Measurements from ENCODE around the gene MRPL37. TPM values are rescaled to one million over a fixed set of nuclear protein-coding genes. Genes with fewer than 3 reads are reported as not detected.
A peak's percentile ranks its signal among the peaks of the same experiment; 100 is the strongest.

The MRPL37 gene
- total and polyA plus RNA-seq, 12 donors, result 33.0 to 97.4 (median 88.7) TPM

DNA sequence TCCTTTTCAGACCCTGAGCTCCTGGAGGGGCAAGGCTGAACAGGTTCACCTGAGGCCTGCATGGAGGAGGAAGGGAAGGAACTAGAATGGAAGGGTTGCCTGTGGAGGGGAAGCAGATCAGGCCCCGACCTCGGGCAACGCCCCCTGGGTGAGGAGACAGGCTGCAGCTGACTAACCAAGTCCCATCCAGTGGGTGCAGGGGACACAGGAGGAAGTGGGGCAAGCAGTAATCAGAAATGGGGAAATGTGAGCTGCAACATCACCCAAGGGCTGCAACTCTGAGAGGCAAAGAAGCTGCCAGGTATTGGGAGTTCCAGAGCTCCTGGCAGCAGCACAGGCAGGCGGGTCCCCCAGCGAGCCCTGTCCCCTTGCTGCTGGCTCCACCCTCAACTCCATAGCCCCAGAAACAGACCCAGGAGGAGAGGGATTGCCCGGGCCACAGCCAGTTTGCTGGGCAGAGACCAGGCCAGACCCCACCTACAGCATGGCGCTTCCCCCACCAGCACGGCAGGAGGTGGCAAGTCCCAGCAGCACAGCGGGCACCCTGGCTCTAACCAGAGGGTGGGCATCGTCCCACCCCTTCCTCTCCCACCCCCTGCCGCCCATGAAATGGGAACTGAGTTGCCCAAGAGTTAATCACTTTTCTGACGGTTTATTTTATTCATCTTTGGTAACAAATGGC lies 38.5 kb downstream of the MRPL37 start:
- peaks cover 0 to 4% (median 0%) of the 10 kb centered on the region in 9 donors for H3K4me1 ChIP-seq
- DNase-seq, result no peak
- no peaks in the 10 kb centered on the region for H3K9me3 ChIP-seq
- H3K27me3 ChIP-seq, result no peaks in the 10 kb centered on the region
- no peak overlapping the region for H3K4me3 ChIP-seq
- peak in 1 of 8 donors; percentile 21 for ATAC-seq
- H3K27ac ChIP-seq, result no peak overlapping the region
- TF ChIP-seq, protein P1, sequence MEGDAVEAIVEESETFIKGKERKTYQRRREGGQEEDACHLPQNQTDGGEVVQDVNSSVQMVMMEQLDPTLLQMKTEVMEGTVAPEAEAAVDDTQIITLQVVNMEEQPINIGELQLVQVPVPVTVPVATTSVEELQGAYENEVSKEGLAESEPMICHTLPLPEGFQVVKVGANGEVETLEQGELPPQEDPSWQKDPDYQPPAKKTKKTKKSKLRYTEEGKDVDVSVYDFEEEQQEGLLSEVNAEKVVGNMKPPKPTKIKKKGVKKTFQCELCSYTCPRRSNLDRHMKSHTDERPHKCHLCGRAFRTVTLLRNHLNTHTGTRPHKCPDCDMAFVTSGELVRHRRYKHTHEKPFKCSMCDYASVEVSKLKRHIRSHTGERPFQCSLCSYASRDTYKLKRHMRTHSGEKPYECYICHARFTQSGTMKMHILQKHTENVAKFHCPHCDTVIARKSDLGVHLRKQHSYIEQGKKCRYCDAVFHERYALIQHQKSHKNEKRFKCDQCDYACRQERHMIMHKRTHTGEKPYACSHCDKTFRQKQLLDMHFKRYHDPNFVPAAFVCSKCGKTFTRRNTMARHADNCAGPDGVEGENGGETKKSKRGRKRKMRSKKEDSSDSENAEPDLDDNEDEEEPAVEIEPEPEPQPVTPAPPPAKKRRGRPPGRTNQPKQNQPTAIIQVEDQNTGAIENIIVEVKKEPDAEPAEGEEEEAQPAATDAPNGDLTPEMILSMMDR (IDR thresholded peaks at IDR 0.05), result no peak
- WGBS, 2 donors, result 87 to 90% methylated on average over 12 of the region's 12 CpGs
- intact Hi-C loops (cut with DNase I), result no loop called here
- peaks cover 0 to 77% (median 16%) of the 10 kb centered on the region in 9 donors for H3K36me3 ChIP-seq

DNA sequence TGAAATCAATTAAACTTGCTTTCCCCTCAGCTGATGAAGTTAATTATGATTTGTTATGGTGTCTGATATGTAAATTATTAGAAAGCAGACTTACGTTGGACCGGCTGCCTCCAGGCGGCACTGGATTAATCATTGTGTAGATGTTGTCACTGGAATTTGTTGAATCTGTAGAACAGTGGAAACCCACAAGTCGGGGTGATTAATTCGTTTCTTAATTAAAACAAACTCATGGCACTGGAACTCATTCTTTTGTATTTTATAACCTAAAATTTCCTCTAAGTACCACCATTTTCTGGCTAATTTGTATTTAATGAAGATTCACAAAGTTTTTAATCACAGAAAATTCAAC lies 39.0 kb downstream of the MRPL37 start:
- whole genome bisulfite sequencing, 2 donors, result 91 to 97% methylated on average over 5 of the region's 5 CpGs
- DNase-seq (no peak), ATAC-seq (no peak)
- Histone ChIP-seq H3K27ac (no peak overlapping the region), H3K27me3 (no peaks in the 10 kb centered on the region), H3K36me3 (peaks cover 0 to 79% (median 16%) of the 10 kb centered on the region in 9 donors), H3K9me3 (no peaks in the 10 kb centered on the region), H3K4me1 (peaks cover 0 to 4% (median 0%) of the 10 kb centered on the region in 9 donors), H3K4me3 (no peak overlapping the region)
- TF ChIP-seq, protein P1 (IDR thresholded peaks at IDR 0.05), result no peak
- intact Hi-C loops (cut with DNase I), result no loop called here

DNA sequence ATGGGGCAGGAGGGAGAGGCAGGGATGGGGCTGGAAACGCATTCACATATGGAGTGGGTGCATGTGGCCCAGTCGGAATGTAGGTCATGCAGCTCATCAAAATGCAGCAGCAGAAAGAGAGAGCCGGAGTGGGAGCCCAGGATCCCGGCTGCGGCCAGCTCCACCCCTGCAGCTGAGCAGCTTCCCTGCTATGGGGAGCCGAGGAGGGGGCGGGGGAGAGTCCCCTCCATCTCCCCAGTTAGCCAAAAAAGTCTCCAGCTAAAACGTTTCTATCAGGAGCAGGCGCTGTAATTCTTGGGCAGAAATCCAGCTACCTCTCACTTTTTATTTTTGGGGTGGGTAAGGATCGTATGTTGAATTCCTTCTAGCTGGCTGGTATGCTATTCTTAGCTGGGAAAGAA lies 39.7 kb downstream of the MRPL37 start:
- ATAC-seq (peak in 3 of 8 donors; percentile 50 to 67 (median 56)), DNase-seq (no peak)
- no peaks in the 10 kb centered on the region for H3K27me3 ChIP-seq
- TF ChIP-seq, protein P1 (IDR thresholded peaks at IDR 0.05), result no peak
- peak overlapping the region in 1 of 10 donors; percentile 31 for H3K27ac ChIP-seq
- peaks cover 0 to 4% (median 0%) of the 10 kb centered on the region in 9 donors for H3K4me1 ChIP-seq
- H3K36me3 ChIP-seq, result peaks cover 0 to 79% (median 16%) of the 10 kb centered on the region in 9 donors
- H3K9me3 ChIP-seq, result no peaks in the 10 kb centered on the region
- intact Hi-C loops (cut with DNase I), result no loop called here
- WGBS, 2 donors, result 66 to 74% methylated on average over 10 of the region's 10 CpGs
- H3K4me3 ChIP-seq, result no peak overlapping the region

DNA sequence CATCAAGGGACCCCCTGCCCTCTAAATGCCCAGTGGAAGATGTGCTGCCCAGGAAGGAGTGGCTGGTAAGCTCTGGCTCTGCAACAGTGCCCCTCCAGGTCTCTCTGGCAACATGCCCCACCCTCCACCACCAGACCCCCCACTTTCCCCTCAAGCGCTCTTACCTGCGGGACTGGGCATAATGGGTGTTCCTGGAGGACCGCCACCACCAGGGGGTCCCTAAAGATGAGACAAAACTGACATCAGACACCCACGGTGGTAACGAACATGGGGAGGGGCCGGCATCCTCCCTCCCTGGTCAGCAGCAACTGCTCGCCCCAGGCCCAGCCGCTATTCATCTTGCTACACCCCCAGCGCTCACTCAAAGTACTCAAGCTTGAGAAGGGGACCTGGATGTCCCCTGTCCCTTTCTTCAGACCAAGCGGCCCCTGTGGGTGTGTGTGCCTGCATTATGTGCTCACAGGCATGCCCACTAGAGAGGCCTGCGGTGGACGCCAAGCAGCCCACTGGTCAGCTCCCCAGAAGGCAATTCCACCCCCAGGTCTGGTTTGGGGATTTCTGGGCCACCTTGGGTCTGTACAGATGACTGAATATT lies 40.9 kb downstream of the MRPL37 start:
- WGBS, 2 donors, result 96% methylated on average over 12 of the region's 12 CpGs
- peaks cover 0 to 85% (median 16%) of the 10 kb centered on the region in 9 donors for H3K36me3 ChIP-seq

More for the DNA sequence above, 40.9 kb downstream of the MRPL37 start:
- Histone ChIP-seq H3K4me1 (peaks cover 0 to 13% (median 5%) of the 10 kb centered on the region in 9 donors), H3K27me3 (no peaks in the 10 kb centered on the region), H3K9me3 (no peaks in the 10 kb centered on the region), H3K27ac (no peak overlapping the region), H3K4me3 (no peak overlapping the region)
- ATAC-seq (no peak), DNase-seq (no peak)
- TF ChIP-seq, protein P1 (IDR thresholded peaks at IDR 0.05), result no peak
- intact Hi-C loops (cut with DNase I), result no loop called here

Measured in heart right ventricle (tissue), 16 donors.